ENCODE measurements around the gene PLEKHM3.
A peak's percentile ranks its signal among the peaks of the same experiment; 100 is the strongest.
"Not testable (repeated sequence)": the region's sequence is repeated elsewhere in the genome, so short reads cannot be mapped to it uniquely, and the experiment has no call there.

PLEKHM3 gene

DNA sequence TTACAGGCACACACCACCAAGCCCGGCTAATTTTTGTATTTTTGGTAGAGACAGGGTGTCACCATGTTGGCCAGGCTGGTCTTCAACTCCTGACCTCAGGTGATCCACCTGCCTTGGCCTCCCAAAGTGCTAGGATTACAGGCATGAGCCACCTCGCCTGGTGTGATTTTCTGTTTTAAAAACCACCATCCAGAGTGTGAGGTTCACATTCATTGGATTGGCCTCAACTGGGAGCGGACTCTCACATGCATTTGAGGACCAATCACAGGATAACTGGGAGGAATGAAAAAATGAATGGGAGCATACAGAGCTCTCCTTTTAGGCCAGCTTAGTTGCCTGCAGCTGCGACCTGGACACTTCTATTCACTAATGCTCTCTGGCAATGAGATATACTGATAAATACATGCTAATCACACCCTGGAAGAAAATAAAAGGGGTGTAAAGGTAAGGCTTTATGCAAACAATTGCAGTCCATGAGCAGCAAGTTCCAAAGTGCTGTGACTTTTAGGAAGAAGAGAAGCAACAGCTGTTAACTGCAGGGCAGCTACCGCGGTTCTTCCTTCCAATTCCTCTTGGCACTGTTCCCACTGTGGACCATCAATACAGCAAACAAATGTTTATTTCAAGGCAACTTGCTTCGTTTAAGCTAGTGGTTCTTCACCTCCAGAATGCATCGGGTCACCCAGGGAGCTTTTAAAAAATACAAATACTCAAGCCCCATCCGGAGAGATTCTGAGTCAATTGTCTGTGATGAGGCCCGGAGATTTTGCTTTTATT is 206.1 kb downstream of the PLEKHM3 start:
- DNase-seq, result no peak

DNA sequence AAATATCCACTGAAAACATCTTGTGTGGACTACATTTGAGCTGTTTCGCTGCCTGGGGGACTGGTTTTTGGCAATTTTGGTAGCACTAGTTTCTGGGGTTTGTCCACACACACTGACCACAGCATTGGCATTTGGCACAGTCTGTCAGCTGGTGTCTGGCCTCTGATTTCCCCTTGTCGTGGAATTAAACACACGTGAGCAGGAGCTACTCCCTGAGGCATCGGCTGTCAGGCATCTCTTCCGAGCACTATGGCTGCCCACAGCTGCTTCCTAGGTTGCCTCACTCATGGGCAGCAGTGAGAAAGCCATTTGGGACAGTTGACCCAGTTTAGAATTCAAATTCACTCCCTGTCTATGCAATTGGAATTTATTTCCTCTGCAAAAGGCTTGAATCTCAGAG is 208.8 kb downstream of the PLEKHM3 start:
- DNase-seq, result no peak

DNA sequence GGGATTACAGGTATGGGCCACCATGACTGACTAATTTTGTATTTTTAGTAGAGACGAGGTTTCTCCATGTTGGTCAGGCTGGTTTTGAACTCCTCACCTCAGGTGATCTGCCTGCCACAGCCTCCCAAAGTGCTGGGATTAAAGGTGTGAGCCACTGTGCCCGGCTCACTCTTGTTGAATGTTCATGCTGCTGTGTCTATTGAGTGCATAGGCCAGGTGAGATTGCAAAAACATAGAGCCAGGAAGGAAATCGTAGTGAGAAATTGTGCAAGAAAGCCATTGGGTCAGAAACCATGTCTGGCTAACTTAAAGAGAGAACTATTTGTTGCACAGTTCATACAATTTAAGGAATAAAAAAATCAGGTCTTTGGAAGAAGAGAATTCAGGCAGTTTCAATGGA is 210.1 kb downstream of the PLEKHM3 start:
- DNase-seq, result no peak

DNA sequence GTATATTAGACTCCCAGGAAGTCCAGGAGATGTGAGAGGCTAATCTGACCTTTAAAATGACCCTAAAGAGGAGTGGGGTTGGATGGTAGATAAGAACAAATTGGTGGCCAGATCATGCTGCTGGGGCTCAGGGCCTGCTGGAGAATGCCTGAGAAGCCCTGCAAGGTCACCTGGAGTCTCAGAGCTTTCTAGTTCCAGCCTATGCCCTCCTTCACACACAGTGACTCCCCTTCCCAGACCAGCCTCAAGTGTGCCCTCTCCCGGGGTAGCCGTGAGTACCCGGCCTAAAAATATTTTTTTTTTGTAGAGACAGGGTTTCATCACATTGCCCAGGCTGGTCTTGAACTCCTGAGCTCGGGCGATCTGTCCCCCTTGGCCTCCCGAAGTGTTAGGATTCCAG is 211.4 kb downstream of the PLEKHM3 start:
- no peak for DNase-seq

DNA sequence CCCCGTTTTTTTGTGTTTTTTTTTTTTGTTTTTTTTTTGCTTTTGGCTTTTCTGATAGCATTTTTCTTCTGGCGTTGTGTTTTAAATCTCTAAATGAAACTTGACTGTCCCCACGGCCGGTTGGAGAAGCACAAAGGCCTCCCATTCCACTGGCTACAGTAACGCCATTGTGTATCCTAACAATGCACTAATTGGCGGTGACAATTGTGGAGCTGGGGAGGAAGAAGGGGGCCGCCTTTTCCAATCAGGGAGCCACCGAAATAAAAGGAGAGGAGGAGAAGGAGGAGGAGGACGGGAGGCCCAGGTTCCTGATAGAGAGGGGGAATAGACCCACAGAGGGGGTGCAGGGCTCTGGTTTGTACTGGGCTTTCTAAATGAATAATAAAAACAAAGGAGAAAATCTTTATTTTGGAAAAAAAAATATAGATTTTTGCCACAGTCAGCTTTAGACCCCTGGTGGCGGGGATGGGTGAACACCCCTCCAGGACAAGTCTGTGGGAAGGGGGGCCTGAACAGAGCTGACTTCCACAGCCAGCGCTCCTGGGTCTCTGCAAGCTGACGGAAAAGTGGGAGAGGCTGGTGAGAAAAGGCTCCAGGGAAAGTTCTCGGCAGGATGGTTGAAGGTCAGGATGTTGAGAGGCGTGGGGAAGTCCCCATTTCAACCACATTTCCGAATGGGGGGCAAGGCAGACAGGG is 212.0 kb downstream of the PLEKHM3 start:
- no peak for DNase-seq

DNA sequence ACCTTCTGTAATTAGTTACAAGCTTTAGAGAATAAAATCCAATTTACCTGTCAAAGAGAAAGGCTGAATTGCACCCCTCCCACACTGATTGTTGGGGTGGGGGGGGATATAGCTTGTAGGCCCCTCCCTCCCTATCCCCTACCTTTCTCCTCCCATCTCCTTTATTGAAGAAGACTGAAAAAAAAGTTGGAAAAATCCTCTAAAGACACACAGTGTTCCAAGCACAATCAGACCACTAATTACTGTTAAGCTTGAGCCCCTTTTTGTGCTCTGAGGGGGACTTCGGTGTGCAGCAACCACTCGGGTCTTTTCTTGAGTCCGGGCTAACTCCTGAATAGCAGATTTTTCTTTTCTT is 212.6 kb downstream of the PLEKHM3 start:
- DNase-seq, result no peak

DNA sequence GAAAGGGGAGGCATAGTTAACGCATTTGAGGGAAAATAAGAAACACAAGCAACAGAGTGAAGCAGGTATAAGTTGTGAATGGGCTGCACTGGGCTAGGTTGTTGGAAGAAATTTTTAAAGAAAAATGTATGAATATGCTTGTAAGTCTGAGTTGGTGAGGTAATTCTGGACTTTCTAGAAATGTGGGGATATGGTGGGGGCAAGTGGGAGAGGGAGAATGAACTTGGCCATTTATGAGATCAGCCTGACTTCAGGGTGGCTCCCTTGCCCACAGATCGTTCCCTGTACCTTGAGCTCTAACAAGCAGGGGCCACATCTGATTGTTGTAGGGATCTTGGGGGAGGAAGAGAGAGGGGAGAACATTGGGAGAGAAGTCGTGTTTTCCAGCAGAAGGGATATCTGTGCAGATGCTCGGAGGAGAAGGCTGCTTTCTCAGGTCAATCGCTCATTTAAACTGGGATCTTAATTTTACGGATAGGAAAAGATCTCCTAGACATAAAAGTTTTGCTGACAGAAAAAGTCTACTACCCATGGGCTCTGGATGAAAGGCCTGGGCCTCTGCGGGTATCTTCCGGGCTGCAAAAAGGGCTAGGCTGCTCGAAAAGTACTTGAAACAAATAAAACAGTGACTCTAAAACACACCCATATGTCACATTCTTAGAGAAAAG is 213.1 kb downstream of the PLEKHM3 start:
- DNase-seq, result no peak

DNA sequence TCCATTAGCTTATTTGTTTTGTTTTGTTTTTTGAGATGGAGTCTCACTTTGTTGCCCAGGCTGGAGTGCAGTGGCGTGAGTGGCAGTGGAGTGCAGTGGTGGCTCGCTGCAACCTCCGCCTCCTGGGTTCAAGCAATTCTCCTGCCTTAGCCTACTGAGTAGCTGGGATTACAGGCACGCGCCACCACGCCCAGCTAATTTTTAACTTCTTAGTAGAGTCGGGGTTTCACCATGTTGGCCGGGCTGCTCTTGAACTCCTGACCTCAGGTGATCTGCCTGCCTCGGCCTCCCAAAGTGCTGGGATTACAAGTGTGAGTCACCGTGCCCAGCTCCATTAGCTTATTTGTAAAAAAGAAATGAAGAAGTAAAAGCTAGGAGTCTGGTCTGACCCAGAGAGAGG is 213.7 kb downstream of the PLEKHM3 start:
- DNase-seq, result not testable (repeated sequence)

DNA sequence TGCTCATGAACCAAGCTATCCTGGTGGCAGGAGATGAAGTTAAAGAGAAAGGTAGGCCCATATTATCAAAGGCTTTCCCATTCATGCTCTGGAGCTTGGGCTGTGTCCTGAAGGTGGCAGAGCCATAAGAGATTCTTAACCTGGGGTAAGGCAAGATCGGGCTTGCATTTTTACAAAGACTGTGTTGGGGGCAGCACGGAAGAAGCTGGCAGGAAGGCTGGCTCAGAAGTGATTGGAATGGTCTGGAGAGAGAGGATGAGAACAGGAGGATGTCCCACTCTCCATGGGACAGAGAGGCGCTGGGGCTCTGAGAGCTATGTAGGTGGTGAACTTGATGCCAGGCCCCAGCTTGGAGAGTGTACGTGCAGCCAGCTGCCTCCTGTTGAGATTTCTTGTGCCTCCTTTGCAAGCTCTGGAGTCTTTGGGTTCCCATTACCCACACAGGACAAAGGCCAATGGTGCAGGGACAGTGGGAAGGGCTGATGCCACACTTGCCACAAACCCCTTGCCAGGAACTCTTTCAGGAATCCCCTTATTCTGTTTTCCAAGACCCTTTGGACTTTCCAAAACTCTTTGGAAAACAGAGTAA is 215.0 kb downstream of the PLEKHM3 start:
- DNase-seq, result no peak

DNA sequence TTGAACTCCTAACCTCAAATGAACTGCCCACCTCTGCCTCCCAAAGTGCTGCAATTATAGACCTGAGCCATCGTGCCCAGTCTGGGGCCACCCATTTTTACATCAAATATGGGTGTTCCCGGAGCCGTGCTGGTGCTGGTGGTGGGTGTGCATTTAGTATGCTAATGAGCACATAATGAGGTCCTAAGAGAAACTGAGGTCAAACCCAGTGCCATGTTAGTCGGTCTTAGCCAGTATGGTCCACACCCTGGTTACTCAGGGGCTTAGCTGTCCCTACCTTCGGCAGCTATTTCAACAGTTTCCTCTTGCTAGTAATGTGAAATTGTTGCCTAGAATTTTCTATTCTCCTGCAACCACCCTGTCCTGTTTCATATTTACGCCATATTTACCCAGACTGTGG is 217.2 kb downstream of the PLEKHM3 start:
- no peak for DNase-seq

DNA sequence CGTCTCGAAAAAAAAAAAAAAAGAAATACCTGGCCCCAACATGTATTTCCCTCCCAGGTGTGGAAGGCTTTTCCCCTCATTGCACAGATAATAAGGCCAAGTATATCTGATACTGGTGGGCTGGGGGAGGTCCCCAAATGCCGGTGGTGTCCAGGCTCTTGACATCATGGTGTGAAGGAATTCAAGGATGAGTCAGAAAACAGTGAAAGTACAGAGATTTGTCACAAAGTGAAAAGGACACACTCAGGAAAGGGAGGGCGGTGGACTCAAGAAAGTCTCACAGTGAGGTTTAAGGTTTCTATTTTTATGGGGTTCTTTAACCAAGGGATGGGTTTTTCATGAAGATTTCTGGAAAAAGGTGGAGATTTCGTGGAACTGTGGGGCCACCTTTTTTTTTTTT is 217.8 kb downstream of the PLEKHM3 start:
- no peak for DNase-seq

DNA sequence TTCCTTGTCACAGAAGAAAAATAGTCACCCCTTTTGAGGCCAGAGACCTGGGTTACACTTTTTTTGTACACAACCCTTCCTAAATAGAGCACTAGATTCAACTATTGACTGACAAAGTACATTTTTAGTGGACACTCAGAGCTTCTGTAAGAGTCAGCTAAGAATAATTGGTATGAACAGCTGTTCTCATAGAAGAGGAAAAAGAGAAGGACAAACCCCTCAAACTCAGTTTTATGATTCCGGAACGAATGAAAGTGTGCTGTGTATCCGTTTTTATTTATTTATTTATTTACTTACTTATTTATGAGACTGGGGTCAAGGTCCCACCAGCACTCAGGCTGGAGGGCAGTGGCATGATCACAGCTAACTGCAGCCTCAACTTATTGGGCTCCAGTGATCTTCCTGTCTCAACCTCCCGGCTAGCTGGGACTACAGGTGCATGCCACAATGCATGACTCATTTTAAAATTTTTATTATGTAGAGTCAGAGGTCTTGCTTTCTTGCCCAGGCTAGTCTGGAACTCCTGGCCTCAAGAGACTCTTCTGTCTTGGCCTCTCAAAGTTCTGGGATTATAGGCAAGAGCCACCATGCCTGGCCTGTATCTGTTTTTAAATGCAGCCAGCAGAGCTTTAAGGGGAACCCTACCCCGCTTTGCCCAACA is 219.6 kb downstream of the PLEKHM3 start:
- no peak for DNase-seq

DNA sequence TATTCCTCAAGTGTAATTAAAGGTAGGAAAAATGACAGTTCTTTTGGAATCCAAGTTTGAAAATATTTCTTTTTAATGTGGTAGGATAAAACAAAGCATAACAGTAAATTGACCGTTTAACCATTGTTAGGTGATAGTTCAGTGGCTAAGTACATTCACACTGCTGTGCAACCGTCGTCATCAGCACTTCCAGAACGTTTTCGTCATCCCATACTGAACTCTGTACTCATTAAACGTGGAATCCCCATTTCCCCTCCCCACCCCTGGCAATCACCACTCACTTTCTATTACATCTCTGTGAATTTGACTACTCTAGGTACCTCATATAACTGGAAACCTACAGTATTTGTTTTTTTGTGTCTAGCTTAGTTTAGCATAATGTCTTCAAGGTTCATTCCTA is 222.7 kb downstream of the PLEKHM3 start:
- no peak for DNase-seq

DNA sequence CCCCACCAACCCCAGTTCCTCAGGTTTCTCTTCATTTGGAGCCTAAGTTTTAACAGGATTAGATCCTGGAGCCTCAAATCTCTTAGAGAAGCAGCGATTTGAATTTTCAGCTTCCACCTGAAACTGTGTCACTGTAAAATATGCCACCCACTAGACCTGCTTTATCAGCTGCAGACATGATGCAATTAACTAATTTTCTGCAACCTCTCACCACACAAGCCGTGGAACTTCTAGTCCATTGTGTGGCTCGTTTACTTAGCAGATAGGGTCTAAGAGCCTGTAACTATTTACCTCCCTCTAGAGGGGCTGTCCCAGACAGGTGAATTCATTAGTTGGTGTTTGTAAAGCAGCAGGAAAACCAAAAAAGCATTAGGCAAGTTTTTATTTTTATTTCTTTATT is 224.1 kb downstream of the PLEKHM3 start:
- no peak for DNase-seq

DNA sequence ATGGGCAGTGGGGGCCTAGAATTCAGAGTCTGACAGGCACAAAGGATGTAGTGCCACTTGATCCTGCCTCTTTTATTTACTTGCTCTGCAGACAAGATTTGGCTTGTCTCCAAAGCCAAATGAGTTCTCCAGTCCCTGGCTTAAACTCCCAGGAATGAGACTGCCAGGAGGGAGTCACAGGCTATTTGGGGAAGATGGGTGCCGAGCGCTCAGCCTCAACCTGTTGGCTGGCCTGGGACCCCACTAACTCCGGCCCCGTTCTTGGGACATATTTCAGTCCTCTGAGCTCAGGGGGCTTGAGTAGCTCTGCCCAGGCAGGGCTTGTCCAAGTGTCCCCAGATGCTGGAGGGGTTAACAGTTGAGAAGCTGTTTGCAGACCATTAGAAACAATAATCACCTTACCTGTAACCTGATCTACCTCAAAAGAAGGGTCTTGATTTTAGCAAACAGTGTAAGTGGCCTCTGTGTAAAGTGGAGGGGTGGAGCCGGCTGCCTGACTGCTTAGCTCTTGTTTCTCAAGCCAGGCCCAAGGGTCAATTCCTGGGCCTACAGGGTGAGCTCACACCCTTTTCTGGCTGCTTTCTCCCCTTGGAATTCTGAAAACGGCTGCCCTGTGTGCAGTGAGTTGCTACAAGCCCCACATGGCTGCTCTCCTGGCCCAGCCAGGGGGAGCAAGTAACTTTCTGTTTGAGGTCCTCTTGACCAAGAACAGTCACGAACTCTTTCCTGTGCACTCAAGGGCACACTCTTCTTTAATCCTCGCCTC is 228.6 kb downstream of the PLEKHM3 start:
- DNase-seq, result peak; percentile 95

DNA sequence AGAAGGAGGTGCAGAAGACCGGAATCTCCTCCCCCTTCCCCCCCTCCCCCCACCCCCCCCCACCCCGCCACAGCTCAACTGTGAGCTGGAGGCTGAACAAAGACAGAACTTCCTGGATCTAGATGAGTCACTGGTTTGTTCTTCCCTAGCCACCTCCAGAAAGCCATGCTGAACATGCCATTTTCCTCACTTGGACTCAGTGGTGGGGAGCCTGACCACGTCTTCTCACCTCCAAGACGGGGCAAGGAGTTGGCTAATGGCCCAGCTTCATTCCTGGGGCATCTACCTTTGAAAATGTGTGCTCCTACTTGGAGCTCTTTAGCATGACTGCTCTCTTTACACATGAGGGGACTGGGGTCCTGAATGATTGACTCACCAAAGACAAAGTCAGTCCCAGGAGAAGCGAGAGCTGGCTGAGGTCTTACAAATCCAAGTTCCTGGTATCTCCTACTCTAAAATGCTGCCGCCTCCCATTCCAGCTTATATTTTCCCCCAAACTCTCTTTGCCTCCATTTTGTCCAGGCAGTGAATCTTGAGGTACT is 233.0 kb downstream of the PLEKHM3 start:
- DNase-seq, result no peak

DNA sequence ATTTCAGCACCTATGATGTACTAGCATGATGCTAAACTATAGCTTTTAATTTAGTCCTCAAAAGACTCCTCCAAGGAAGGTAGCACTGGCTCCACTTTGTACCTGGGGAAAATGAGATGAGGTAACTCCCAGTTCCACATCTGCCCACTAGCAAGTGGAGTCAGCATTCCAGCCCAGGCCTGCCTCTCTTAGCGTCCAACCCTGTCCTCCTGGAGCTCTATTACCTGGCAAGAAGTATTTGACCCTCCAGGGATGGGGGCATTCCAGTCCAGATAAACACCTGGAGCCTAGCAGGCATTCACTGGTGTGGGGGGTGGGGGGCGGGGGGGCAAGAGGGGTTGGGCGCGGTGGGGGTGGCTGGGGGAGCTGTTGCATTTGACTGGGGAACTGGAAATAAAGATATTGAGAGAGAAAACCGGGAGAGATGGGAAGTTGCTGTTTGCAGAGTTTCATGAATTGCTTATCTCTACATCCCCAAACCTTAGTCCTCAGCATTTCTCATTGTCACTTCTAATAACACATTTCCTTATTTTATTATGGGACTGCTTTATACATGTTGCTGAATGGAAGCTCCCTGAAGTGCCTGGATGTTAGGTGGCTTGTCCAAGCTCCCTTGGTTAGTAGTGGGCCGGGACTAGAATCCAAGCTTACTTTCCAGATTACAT is 233.6 kb downstream of the PLEKHM3 start:
- peak; percentile 15 for DNase-seq

DNA sequence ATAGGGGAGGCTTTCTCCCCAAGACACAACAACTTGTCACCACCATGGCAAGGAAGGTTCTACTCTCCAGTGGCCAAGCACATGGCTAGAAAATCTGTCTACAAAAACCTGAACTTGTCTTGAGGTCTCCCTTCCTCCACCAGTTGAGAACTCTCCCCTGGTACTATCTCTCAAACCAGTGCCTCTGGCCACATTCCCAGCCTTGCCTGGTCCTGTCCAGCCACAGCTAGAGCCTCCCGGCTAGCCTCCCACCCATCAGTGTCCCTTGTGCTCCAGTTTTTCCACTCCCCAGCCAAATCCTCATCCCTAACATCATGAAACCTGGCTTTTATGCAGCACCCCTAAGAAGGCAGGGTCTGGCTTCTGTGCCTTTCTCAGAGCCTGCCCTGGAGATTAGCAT is 234.4 kb downstream of the PLEKHM3 start:
- no peak for DNase-seq

DNA sequence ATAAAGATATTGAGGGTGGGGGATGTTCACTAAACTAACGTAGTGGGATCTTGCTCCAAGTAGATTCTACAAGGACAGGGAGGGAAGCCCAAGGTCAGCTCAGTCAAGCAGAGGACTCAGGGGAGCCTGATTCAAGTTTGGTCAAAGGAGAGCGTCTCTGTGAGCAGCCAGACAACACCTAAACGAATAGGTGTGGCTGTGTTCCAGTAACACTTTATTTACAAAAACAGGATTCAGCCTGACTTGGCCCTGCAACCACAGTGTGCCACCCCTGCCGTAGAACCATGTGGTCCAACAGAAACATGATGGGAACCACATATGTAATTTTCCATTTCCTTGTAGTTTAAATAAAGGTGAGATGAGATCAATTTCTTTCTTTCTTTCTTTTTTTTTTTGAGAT is 237.5 kb downstream of the PLEKHM3 start:
- DNase-seq, result no peak

DNA sequence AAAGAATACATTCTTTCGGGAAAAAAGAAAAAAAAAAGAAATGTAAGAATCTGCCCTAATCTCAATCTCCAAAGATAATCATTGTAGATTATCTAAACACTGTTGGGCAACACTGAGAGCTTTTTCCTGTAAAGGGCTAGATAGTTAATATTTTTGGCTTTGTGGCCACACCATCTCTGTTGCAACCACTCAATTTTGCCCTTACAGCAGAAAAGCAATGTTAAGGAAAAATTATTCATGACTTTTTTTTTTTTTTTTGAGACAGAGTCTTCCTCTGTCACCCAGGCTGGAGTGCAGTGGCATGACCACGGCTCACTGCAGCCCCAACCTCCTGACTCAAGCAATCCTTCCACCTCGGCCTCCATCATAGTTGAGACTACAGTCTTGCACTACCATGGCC is 238.3 kb downstream of the PLEKHM3 start:
- no peak for DNase-seq

DNA sequence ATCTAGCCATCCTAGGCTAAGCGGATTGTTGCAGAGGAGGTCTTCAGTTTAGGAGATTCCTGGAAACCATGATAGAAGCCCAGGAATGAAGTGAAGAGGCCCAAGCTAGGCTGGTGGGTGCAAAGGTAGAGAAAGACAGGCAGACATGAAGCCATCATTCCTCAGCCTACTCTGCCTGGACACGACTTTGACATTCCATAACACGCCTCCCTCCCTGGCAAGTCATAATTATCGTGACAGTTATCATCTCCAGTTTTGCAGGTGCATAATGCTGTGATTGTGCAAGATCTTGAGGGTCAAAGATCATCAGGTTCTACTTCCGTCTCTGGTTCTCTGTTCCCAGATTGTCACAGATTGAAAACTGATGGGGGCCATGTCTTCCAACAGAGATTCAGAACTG is 240.4 kb downstream of the PLEKHM3 start:
- DNase-seq, result no peak

DNA sequence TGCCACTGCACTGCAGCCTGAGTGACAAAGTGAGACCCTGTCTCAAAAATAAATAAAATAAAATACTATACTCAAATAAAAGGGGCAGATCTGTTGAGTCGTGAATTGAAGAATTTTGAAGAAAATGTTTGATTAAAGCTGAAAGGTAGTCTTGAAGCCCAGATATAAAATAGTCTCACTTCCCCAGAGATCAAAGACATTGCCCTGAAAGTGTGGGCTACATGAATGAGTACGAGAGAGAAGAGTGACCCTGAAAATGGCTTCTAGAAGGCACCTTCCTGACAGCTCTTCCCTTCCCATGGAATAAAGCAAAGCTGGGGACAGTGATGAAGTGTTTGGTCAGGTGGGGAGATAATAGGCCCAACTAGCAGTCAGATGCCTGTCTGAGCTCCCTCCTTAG is 241.8 kb downstream of the PLEKHM3 start:
- no peak for DNase-seq

All from DMS79 treated with DMSO at 0.1 percent for 48 hours (cell line).